Epithelial cell of esophagus (primary cell): ENCODE results near the gene BASP1.

Source experiments
- DNase-seq: peaks from one replicate; pipeline ENCODE4 v3.0.0; 2010; ENCODE audit warnings: low read depth
- H3K4me3 ChIP-seq: 2 replicates; pipeline ENCODE4 v1.5.1; 2011; ENCODE audit warnings: mild to moderate bottlenecking, low read length, control low read depth
- TF ChIP-seq, protein P1 (sequence below): IDR thresholded peaks from 2 replicates; pipeline ENCODE4 v1.5.1; 2011; ENCODE audit warnings: low read depth, mild to moderate bottlenecking, low read length, control low read depth, inconsistent platforms; ENCODE audit not compliant: insufficient read depth; ENCODE audit errors: missing control alignments

BASP1 gene

GRCh38 chr5:17259630-17260257 lies 42.3 kb downstream of the BASP1 start:
- TF ChIP-seq, protein P1, sequence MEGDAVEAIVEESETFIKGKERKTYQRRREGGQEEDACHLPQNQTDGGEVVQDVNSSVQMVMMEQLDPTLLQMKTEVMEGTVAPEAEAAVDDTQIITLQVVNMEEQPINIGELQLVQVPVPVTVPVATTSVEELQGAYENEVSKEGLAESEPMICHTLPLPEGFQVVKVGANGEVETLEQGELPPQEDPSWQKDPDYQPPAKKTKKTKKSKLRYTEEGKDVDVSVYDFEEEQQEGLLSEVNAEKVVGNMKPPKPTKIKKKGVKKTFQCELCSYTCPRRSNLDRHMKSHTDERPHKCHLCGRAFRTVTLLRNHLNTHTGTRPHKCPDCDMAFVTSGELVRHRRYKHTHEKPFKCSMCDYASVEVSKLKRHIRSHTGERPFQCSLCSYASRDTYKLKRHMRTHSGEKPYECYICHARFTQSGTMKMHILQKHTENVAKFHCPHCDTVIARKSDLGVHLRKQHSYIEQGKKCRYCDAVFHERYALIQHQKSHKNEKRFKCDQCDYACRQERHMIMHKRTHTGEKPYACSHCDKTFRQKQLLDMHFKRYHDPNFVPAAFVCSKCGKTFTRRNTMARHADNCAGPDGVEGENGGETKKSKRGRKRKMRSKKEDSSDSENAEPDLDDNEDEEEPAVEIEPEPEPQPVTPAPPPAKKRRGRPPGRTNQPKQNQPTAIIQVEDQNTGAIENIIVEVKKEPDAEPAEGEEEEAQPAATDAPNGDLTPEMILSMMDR: no peak
- no peak overlapping the region for H3K4me3 ChIP-seq
- no peak for DNase-seq

GRCh38 chr5:17260549-17260948 lies 43.1 kb downstream of the BASP1 start:
- no peak for DNase-seq
- TF ChIP-seq, protein P1: no peak
- no peak overlapping the region for H3K4me3 ChIP-seq

DNA sequence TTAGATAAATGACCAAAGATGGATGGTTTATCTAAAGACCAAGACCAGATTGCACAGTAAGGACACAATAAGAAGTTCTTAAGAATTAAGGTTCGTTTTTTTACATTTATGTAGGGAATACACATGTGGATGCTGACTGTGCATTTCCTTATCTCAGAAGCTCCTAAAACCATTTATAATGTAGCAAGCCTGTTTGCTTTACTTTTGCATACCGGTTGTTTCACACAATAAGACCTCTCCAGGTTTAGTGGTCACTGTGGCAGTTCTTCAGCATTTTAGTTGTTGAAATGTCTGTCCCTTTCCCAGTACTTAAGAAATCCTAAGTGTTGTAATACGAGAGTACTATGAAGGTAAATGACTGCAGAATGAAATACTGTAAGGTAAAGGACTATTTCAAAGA lies 43.6 kb downstream of the BASP1 start:
- TF ChIP-seq, protein P1: no peak
- H3K4me3 ChIP-seq: no peak overlapping the region
- DNase-seq: no peak

DNA sequence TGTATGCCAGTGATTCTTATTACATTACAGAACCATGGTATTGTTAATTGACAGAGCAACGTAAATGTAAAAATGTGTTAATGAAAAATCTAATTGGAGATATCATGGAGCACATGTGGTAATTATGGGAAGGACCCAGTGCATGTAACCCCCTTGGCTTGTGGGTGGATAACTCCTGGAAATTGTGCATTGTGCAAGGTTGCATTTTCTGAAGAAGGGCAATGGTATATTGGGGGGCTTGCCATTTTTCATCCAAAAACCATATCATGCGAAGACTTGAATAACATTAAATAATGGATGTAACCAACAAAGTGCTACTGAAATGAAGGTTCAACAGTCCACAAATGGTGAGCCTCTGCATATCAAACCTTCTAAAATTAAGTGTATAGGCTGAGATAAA lies 47.6 kb downstream of the BASP1 start:
- no peak for DNase-seq
- H3K4me3 ChIP-seq: no peak overlapping the region
- TF ChIP-seq, protein P1: no peak

- DNase-seq: no peak
- no peak overlapping the region for H3K4me3 ChIP-seq
- TF ChIP-seq, protein P1: no peak
Observed at GRCh38 chr5:17267106-17267505, 49.7 kb downstream of the BASP1 start.

GRCh38 chr5:17269201-17269600 lies 51.8 kb downstream of the BASP1 start:
- DNase-seq: no peak
- no peak overlapping the region for H3K4me3 ChIP-seq
- TF ChIP-seq, protein P1: no peak

- no peak for DNase-seq
- no peak overlapping the region for H3K4me3 ChIP-seq
- TF ChIP-seq, protein P1: no peak
Observed at GRCh38 chr5:17272111-17272510, 54.7 kb downstream of the BASP1 start.
